Loucy (cell line): ENCODE results near the gene RBM6.
"Not testable (repeated sequence)": the region's sequence is repeated elsewhere in the genome, so short reads cannot be mapped to it uniquely, and the experiment has no call there.

Source experiments
- H2AFZ ChIP-seq: fragments of 200-600 bp; sonication (generic); 2 replicates; pipeline ENCODE4 v1.6.0; 2016; ENCODE audit warnings: antibody characterized with exemption, mild to moderate bottlenecking, low read length, moderate library complexity
- H3F3A ChIP-seq: fragments of 200-600 bp; 2 replicates; pipeline ENCODE4 v1.6.0; 2016; ENCODE audit warnings: antibody characterized with exemption, low read depth, mild to moderate bottlenecking
- H3K27me3 ChIP-seq: fragments of 200-600 bp; sonication (generic); 2 replicates; pipeline ENCODE4 v1.6.1; 2014; ENCODE audit warnings: low read length, mild to moderate bottlenecking; ENCODE audit not compliant: insufficient read depth, poor library complexity, severe bottlenecking
- H3K36me3 ChIP-seq: fragments of 200-600 bp; sonication (generic); 2 replicates; pipeline ENCODE4 v1.6.1; 2016; ENCODE audit warnings: low read length; ENCODE audit not compliant: insufficient read depth
- H3K4me1 ChIP-seq: fragments of 200-600 bp; sonication (generic); 2 replicates; pipeline ENCODE4 v1.5.1; 2014; ENCODE audit warnings: low read length, mild to moderate bottlenecking; ENCODE audit not compliant: insufficient read depth, poor library complexity, severe bottlenecking
- H3K4me2 ChIP-seq: fragments of 200-600 bp; sonication (generic); 2 replicates; pipeline ENCODE4 v1.6.0; 2014; ENCODE audit warnings: antibody characterized with exemption, low read length, low read depth, mild to moderate bottlenecking; ENCODE audit not compliant: poor library complexity, severe bottlenecking
- H3K4me3 ChIP-seq: fragments of 200-600 bp; sonication (generic); 2 replicates; pipeline ENCODE4 v1.5.1; 2014; ENCODE audit warnings: low read length, mild to moderate bottlenecking, mixed read lengths; ENCODE audit not compliant: poor library complexity, severe bottlenecking
- H3K79me2 ChIP-seq: fragments of 200-600 bp; sonication (generic); 2 replicates; pipeline ENCODE4 v1.6.1; 2014; ENCODE audit warnings: low read length; ENCODE audit not compliant: insufficient read depth
- H3K9ac ChIP-seq: fragments of 200-600 bp; sonication (generic); 2 replicates; pipeline ENCODE4 v1.6.0; 2014; ENCODE audit warnings: mild to moderate bottlenecking, low read depth, low read length, moderate library complexity; ENCODE audit not compliant: poor library complexity, severe bottlenecking
- H3K9me2 ChIP-seq: fragments of 200-600 bp; sonication (generic); replicated peaks from 2 replicates; pipeline ENCODE4 v1.6.1; 2016; ENCODE audit warnings: low read depth, low read length, mixed read lengths
- H3K9me3 ChIP-seq: fragments of 200-600 bp; sonication (generic); 2 replicates; pipeline ENCODE4 v1.6.1; 2014; ENCODE audit warnings: mild to moderate bottlenecking, antibody characterized with exemption, low read length, low read depth; ENCODE audit not compliant: insufficient read depth
- H4K20me1 ChIP-seq: fragments of 200-600 bp; sonication (generic); 2 replicates; pipeline ENCODE4 v1.6.0; 2014; ENCODE audit warnings: antibody characterized with exemption, low read length, mild to moderate bottlenecking; ENCODE audit not compliant: insufficient read depth, poor library complexity, severe bottlenecking
- CTCF ChIP-seq: fragments of 200-600 bp; sonication (generic); conservative IDR thresholded peaks from 2 replicates; pipeline ENCODE4 v1.5.1; 2014; ENCODE audit warnings: mild to moderate bottlenecking, antibody characterized with exemption, low read length
- EZH2phosphoT487 ChIP-seq: fragments of 200-600 bp; IDR thresholded peaks from 2 replicates; pipeline ENCODE4 v1.6.1; 2018; ENCODE audit warnings: antibody characterized with exemption, mild to moderate bottlenecking, moderate library complexity, borderline replicate concordance

RBM6 gene

GRCh38 chr3:49916686-49917085 lies 23.3 kb upstream of the RBM6 start:
- Histone ChIP-seq H3K79me2 (no peaks in the 10 kb centered on the region), H3K9me2 (no peaks in the 10 kb centered on the region), H3K9ac (no peak overlapping the region), H3K9me3 (no peaks in the 10 kb centered on the region), H3F3A (no peaks in the 10 kb centered on the region), H2AFZ (no peak overlapping the region), H4K20me1 (no peaks in the 10 kb centered on the region), H3K36me3 (no peaks in the 10 kb centered on the region), H3K4me1 (no peaks in the 10 kb centered on the region), H3K27me3 (no peaks in the 10 kb centered on the region), H3K4me2 (no peak overlapping the region), H3K4me3 (no peak overlapping the region)
- TF ChIP-seq EZH2phosphoT487: no peak
- no peak for TF ChIP-seq CTCF

DNA sequence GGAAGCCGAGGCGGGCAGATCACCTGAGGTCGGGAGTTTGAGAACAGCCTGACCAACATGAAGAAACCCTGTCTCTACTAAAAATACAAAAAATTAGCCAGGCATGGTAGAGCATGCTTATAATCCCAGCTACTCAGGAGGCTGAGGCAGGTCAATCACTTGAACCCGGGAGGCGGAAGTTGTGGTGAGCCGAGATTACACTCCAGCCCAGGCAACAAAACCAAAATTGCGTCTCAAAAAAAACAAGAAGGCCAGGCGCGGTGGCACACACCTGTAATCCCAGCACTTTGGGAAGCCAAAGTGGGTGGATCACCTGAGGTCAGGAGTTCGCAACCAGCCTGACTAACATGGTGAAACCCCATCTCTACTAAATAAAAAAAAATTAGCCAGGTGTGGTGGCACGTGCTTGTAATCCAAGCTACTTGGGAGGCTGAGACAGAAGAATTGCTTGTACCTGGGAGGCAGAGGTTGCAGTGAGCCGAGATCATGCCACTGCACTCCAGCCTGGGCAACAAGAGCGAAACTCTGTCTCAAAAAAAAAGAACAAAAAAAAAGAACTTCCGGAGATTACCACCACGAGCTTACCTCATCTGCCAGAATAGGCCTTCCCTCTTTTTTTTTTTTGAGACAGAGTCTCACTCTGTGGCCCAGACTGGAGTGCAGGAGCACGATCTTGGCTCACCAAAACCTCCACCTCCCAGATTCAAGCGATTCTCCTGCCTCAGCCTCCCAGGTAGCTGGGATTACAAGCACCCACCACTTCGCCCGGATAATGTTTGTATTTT lies 22.0 kb upstream of the RBM6 start:
- not testable (repeated sequence) for H3K36me3 ChIP-seq, H4K20me1 ChIP-seq, H3K9ac ChIP-seq, H3K4me1 ChIP-seq, H3K9me3 ChIP-seq, H3K4me2 ChIP-seq, H3K4me3 ChIP-seq, H3K9me2 ChIP-seq, H3F3A ChIP-seq, H3K79me2 ChIP-seq, H3K27me3 ChIP-seq, H2AFZ ChIP-seq

- Histone ChIP-seq H3K4me2 (no peak overlapping the region), H3K27me3 (no peaks in the 10 kb centered on the region), H3K9me2 (no peaks in the 10 kb centered on the region), H3F3A (no peaks in the 10 kb centered on the region), H3K79me2 (peaks cover 5% of the 10 kb centered on the region; the same call in 1 of the 2 replicates), H3K36me3 (no peaks in the 10 kb centered on the region), H3K4me3 (no peak overlapping the region), H3K9me3 (no peaks in the 10 kb centered on the region), H3K4me1 (peaks cover 10% of the 10 kb centered on the region), H4K20me1 (no peaks in the 10 kb centered on the region), H3K9ac (no peak overlapping the region), H2AFZ (no peak overlapping the region)
- no peak for TF ChIP-seq EZH2phosphoT487
- TF ChIP-seq CTCF: no peak
Observed at GRCh38 chr3:49924683-49925082, 15.3 kb upstream of the RBM6 start.

- Histone ChIP-seq H4K20me1 (no peaks in the 10 kb centered on the region), H3K27me3 (no peaks in the 10 kb centered on the region), H3K79me2 (peaks cover 5% of the 10 kb centered on the region; the same call in 1 of the 2 replicates), H3K9ac (no peak overlapping the region), H3K4me3 (no peak overlapping the region), H2AFZ (no peak overlapping the region), H3K36me3 (no peaks in the 10 kb centered on the region), H3K4me1 (peaks cover 17% of the 10 kb centered on the region), H3K4me2 (no peak overlapping the region), H3K9me2 (no peaks in the 10 kb centered on the region), H3K9me3 (no peaks in the 10 kb centered on the region), H3F3A (no peaks in the 10 kb centered on the region)
- TF ChIP-seq CTCF: no peak
- TF ChIP-seq EZH2phosphoT487: no peak
Observed at GRCh38 chr3:49925485-49925884, 14.5 kb upstream of the RBM6 start.
